CD4-positive, alpha-beta T cell treated with Interleukin-10 for 1 hour (primary cell): ENCODE data around the gene GLYR1.

ENCODE experiments used
- DNase-seq: peaks from one replicate; pipeline ENCODE4 v3.0.0-alpha.2; 2020

The GLYR1 gene

GRCh38 chr16:4879049-4879448, 32.0 kb upstream of the GLYR1 start:
- no peak for DNase-seq

- DNase-seq = no peak
These were observed 30.2 kb upstream of the GLYR1 start for GRCh38 chr16:4877380-4877685.

- DNase-seq = no peak
These were observed 29.7 kb upstream of the GLYR1 start for GRCh38 chr16:4876646-4877379.

GRCh38 chr16:4874666-4875065, 27.6 kb upstream of the GLYR1 start:
- DNase-seq = no peak

- no peak for DNase-seq
These were observed 26.0 kb upstream of the GLYR1 start for GRCh38 chr16:4873091-4873490.

GRCh38 chr16:4871071-4871470, 24.0 kb upstream of the GLYR1 start:
- no peak for DNase-seq

GRCh38 chr16:4870138-4870671, 23.1 kb upstream of the GLYR1 start:
- DNase-seq = no peak

- DNase-seq = no peak
These were observed 22.2 kb upstream of the GLYR1 start for GRCh38 chr16:4869147-4869805.

GRCh38 chr16:4868535-4868934, 21.4 kb upstream of the GLYR1 start:
- DNase-seq = no peak

GRCh38 chr16:4868026-4868425, 20.9 kb upstream of the GLYR1 start:
- DNase-seq = no peak

GRCh38 chr16:4866586-4866985, 19.5 kb upstream of the GLYR1 start:
- no peak for DNase-seq

- DNase-seq = no peak
These were observed 18.3 kb upstream of the GLYR1 start for GRCh38 chr16:4865231-4865860.

GRCh38 chr16:4864728-4865127, 17.6 kb upstream of the GLYR1 start:
- DNase-seq = no peak

GRCh38 chr16:4862639-4863038, 15.6 kb upstream of the GLYR1 start:
- no peak for DNase-seq

- no peak for DNase-seq
These were observed 13.7 kb upstream of the GLYR1 start for GRCh38 chr16:4860727-4861342.

GRCh38 chr16:4859900-4860255, 12.8 kb upstream of the GLYR1 start:
- no peak for DNase-seq

- DNase-seq = no peak
These were observed 12.3 kb upstream of the GLYR1 start for GRCh38 chr16:4859190-4859899.

GRCh38 chr16:4855804-4856203, 8.7 kb upstream of the GLYR1 start:
- no peak for DNase-seq

- DNase-seq = no peak
These were observed 8.3 kb upstream of the GLYR1 start for GRCh38 chr16:4855371-4855770.

GRCh38 chr16:4852221-4852872, 5.3 kb upstream of the GLYR1 start:
- no peak for DNase-seq

GRCh38 chr16:4850211-4850610, 3.1 kb upstream of the GLYR1 start:
- DNase-seq = no peak

GRCh38 chr16:4847774-4848587, 893 bp upstream of the GLYR1 start:
- peak; percentile 33 for DNase-seq
